Right atrium auricular region (tissue), 2 donors: ENCODE data around the gene NUP62CL. TPM values are rescaled to one million over a fixed set of nuclear protein-coding genes. Genes with fewer than 3 reads are reported as not detected.

ENCODE experiments used
- DNase-seq: peaks from one replicate; pipeline ENCODE4 v3.0.0-alpha.2; 2019; ENCODE audit warnings: low spot score
- H3K27ac ChIP-seq, 2 donors: fragments of 200-600 bp; sonication (generic); 1 replicate in 1 of 2; 2 replicates in 1 of 2; pipeline ENCODE4 v1.5.1; 2016 to 2019
- H3K27me3 ChIP-seq, 2 donors: fragments of 200-600 bp; sonication (generic); one replicate each; pipeline versions ENCODE4 v1.5.1 to v1.6.0; 2017 to 2019
- H3K36me3 ChIP-seq: fragments of 200-600 bp; sonication (generic); one replicate; pipeline ENCODE4 v1.5.1; 2016
- H3K4me1 ChIP-seq, 2 donors: fragments of 200-600 bp; sonication (generic); one replicate each; pipeline versions ENCODE4 v1.5.1 to v1.6.0; 2017 to 2019
- H3K4me3 ChIP-seq, 2 donors: fragments of 200-600 bp; sonication (generic); 1 replicate in 1 of 2; 2 replicates in 1 of 2; pipeline ENCODE4 v1.5.1; 2017 to 2019; ENCODE audit warnings: mild to moderate bottlenecking in 1 of 2, moderate library complexity in 1 of 2
- H3K9me3 ChIP-seq, 2 donors: fragments of 200-600 bp; sonication (generic); one replicate each; pipeline ENCODE4 v1.5.1; 2019
- CTCF ChIP-seq, 2 donors: fragments of 200-600 bp; sonication (generic); IDR thresholded peaks; one replicate each; pipeline ENCODE4 v1.5.1; 2019; ENCODE audit warnings: antibody characterized with exemption in 2 of 2
- total RNA-seq, 2 donors: library from RNA; depleted of rRNA; stranded (reverse); fragments of >200 nt; gene quantifications; one replicate each; pipeline ENCODE4 v1.1.0, GENCODE V29; 2016

Gene NUP62CL
- total RNA-seq, 2 donors from 2014 or later = not detected

DNA sequence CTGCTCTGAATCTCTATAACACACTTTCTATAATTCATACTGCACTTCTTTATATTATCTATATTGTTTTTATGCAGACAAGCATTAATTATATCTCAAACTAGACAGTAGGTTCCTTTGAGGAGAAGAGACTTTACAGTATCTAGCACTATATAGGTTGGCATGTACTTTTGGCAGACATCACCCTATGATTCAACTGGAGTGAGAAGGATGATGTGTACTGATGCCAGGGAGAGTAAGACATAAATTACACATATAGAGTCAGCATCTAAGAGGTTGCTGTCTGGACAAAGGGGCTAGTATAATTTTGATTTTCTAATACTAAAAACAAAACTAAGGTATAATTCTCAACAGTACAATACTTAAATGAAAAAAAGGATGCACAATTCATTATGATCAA is 82.5 kb downstream of the NUP62CL start:
- no peak for TF ChIP-seq CTCF (IDR thresholded peaks at IDR 0.05)

DNA sequence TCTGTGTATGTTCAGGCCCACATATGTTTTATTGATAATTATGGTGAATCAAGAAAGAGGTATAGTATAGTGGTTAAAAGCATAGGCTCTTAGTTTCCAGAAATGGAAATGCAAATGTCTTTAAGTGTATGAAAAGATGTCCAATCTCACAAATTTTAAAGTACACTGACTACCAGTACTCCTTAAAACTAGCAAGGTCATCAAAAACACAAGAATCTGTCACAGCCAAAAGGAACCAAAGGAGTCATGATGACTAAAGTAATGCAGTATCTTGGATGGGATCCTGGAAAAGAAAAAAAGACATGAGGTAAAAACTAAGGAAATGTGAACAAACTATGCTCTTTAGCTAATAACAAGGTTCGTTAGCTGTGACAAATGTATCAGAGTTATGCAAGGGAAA is 87.0 kb downstream of the NUP62CL start:
- Histone ChIP-seq H3K27me3 (no peaks in the 10 kb centered on the region), H3K4me1 (no peaks in the 10 kb centered on the region), H3K4me3 (peak overlapping the region in 1 of 2 donors; percentile 65), H3K9me3 (no peaks in the 10 kb centered on the region), H3K27ac (no peak overlapping the region), H3K36me3 (peaks cover 10% of the 10 kb centered on the region)
- no peak for DNase-seq
- no peak for TF ChIP-seq CTCF (IDR thresholded peaks at IDR 0.05)

More for the DNA sequence above, 82.5 kb downstream of the NUP62CL start:
- Histone ChIP-seq H3K27me3 (no peaks in the 10 kb centered on the region), H3K4me1 (no peaks in the 10 kb centered on the region), H3K4me3 (no peak overlapping the region), H3K9me3 (no peaks in the 10 kb centered on the region), H3K36me3 (no peaks in the 10 kb centered on the region), H3K27ac (no peak overlapping the region)
- DNase-seq = no peak

DNA sequence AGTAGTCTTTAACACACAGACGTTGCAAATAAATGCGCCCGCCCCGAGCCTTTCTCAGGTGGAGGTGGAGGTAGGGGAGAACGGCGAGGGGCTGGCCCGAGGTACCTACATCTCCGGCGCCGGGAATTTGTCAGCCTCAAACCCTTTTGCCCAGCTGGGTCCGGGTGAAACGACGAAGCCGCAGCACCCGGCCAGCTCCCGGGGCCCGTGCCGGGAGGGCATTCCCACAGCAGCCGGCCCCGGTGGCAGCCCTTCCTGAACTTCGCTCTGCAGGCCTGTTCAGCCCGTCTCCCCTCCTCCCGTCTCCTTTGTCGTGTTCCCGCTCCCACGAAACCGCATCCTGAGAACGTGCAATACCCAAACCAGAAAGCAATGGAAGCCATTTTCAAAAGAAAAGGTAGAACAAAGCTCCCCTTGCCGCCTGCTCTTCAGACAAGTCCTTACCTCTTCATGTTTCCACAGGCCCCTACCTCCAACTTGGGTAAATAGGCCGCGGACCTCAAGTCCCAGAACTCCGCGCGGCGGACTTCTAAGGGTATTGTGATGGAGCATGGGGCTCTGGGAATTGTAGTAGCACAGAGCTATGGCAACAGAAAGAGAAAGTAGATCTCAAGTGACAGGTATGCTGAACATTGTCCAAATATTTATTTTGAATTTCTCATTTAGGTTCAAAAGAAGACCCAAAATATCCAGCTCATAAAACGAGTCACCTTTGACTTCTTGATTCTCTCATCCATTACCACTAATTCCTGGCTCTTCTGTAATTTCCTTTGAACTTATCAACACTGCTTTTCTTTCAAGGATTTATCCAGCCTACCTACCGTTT is 87.7 kb downstream of the NUP62CL start, which contains the start of gene RBM41:
Gene RBM41 (minus strand): TSS at position 501 of the 826 bp plus-strand sequence. CDS start 49 bp downstream, at position 452.
- H3K27ac ChIP-seq = peak within 1 kb of the TSS; percentile 44 to 71
- no peaks in the 10 kb centered on the region for H3K4me1 ChIP-seq
- H3K36me3 ChIP-seq = peaks cover 17% of the 10 kb centered on the region
- peak within 1 kb of the TSS; percentile 51 to 65 for H3K4me3 ChIP-seq
- TF ChIP-seq CTCF (IDR thresholded peaks at IDR 0.05) = no peak
- peak; percentile 86 for DNase-seq
- no peaks in the 10 kb centered on the region for H3K9me3 ChIP-seq
- H3K27me3 ChIP-seq = no peaks in the 10 kb centered on the region

DNA sequence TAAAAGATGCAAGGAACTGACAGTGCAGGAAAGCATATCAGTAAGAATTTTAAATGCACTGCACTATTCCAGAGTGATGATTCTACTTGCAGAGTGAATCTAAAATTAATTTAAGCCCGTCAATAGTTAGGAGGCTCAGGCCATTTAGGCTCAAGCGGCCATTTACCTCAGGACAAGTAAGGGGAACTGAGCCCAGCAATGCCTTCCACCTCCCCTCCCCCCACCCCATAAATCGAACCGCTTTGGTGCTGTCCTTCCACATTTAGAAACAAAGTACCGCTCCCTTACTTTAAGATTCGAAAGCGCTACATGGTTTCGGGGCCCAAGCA is 88.3 kb downstream of the NUP62CL start:
- peaks cover 17% of the 10 kb centered on the region for H3K36me3 ChIP-seq
- no peak for TF ChIP-seq CTCF (IDR thresholded peaks at IDR 0.05)
- no peaks in the 10 kb centered on the region for H3K4me1 ChIP-seq
- peak overlapping the region; percentile 51 to 65 for H3K4me3 ChIP-seq
- H3K27me3 ChIP-seq = no peaks in the 10 kb centered on the region
- peak overlapping the region; percentile 44 to 71 for H3K27ac ChIP-seq
- DNase-seq = no peak
- no peaks in the 10 kb centered on the region for H3K9me3 ChIP-seq

DNA sequence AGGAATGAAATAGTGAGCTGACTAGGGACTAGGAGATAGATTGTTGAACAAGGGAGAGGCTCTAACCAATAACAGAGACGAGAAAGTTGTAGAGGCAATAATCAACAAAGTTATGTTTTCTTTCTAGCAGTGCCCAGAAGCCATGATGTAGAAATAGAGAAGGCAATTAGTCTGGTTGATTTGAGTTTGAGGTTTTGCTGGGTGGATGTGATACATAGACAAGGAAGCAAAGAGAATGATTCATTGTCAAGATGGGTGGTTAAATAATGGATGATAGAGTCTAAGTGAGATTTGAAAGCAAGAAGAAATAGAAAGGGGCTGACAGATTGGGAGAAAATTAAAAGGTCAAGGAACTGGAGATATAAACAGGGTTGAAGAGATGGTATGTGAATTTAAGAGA is 98.8 kb downstream of the NUP62CL start:
- Histone ChIP-seq H3K4me1 (no peaks in the 10 kb centered on the region), H3K27ac (no peak overlapping the region), H3K36me3 (no peaks in the 10 kb centered on the region), H3K9me3 (no peaks in the 10 kb centered on the region), H3K4me3 (no peak overlapping the region), H3K27me3 (no peaks in the 10 kb centered on the region)
- TF ChIP-seq CTCF (IDR thresholded peaks at IDR 0.05) = no peak
- DNase-seq = no peak
